Stomach (tissue), 4 donors: ENCODE data around the gene ICE1.

Source experiments
- CTCF ChIP-seq, 7 experiments: fragments of 450-650 bp in 4 of 7; fragments of 200-600 bp in 3 of 7; sonication (generic) in 3 of 7; IDR thresholded peaks; one replicate each; pipeline ENCODE4 v1.5.1; 2016 to 2019; ENCODE audit warnings: antibody characterized with exemption in 7 of 7, control low read depth in 2 of 7, mild to moderate bottlenecking in 1 of 7
- EP300 ChIP-seq: sonication (generic); formaldehyde crosslinking; IDR thresholded peaks from one replicate; pipeline ENCODE4 v1.6.1; 2017; ENCODE audit warnings: antibody characterized with exemption
- POLR2A ChIP-seq, 4 donors: fragments of 450-650 bp; IDR thresholded peaks; one replicate each; pipeline ENCODE4 v1.6.1; 2016; ENCODE audit warnings: antibody characterized with exemption in 4 of 4, control low read depth in 2 of 4, mild to moderate bottlenecking in 1 of 4, moderate library complexity in 1 of 4
- POLR2AphosphoS5 ChIP-seq, 3 donors: sonication (generic); formaldehyde crosslinking; IDR thresholded peaks; one replicate each; pipeline ENCODE4 v1.6.1; 2016; ENCODE audit warnings: antibody characterized with exemption in 3 of 3

GRCh38 chr5:5533927-5534326 lies 111.5 kb downstream of the ICE1 start:
- TF ChIP-seq CTCF (IDR thresholded peaks at IDR 0.05) (no peak), POLR2AphosphoS5 (IDR thresholded peaks at IDR 0.05) (no peak), POLR2A (IDR thresholded peaks at IDR 0.05) (no peak), EP300 (no peak)
